Peyer's patch (tissue), 4 donors: ENCODE measurements around the gene FTO. TPM values are rescaled to one million over a fixed set of nuclear protein-coding genes. Genes with fewer than 3 reads are reported as not detected.

Experiments used
- DNase-seq, 3 donors: peaks; one replicate each; pipeline ENCODE4 v3.0.0-alpha.2; 2017 to 2019
- H3K27ac ChIP-seq, 4 donors: fragments of 200-600 bp; sonication (generic); one replicate each; pipeline ENCODE4 v1.5.1; 2016 to 2019
- H3K27me3 ChIP-seq, 2 donors: fragments of 200-600 bp; sonication (generic); one replicate each; pipeline ENCODE4 v1.5.1; 2019
- H3K36me3 ChIP-seq, 3 donors: fragments of 200-600 bp; sonication (generic); one replicate each; pipeline ENCODE4 v1.5.1; 2016 to 2019
- H3K4me1 ChIP-seq, 4 donors: fragments of 200-600 bp; sonication (generic); one replicate each; pipeline ENCODE4 v1.5.1; 2016 to 2019
- H3K4me3 ChIP-seq, 4 donors: fragments of 200-600 bp; sonication (generic); 1 replicate in 3 of 4; 2 replicates in 1 of 4; pipeline ENCODE4 v1.5.1; 2016 to 2019; ENCODE audit warnings: mild to moderate bottlenecking in 1 of 4
- H3K9me3 ChIP-seq, 4 donors: fragments of 200-600 bp; sonication (generic); one replicate each; pipeline ENCODE4 v1.5.1; 2016 to 2019; ENCODE audit warnings: mild to moderate bottlenecking in 1 of 4
- CTCF ChIP-seq, 6 experiments: fragments of 450-650 bp in 4 of 6; fragments of 200-600 bp in 2 of 6; sonication (generic) in 1 of 6; IDR thresholded peaks; one replicate each; pipeline ENCODE4 v1.5.1; 2017 to 2019; ENCODE audit warnings: antibody characterized with exemption in 6 of 6, mild to moderate bottlenecking in 3 of 6, moderate library complexity in 1 of 6
- POLR2A ChIP-seq, 2 donors: fragments of 450-650 bp; IDR thresholded peaks; one replicate each; pipeline ENCODE4 v1.5.1; 2017; ENCODE audit warnings: antibody characterized with exemption in 2 of 2, mild to moderate bottlenecking in 2 of 2, moderate library complexity in 2 of 2
- total RNA-seq, 4 donors: library from RNA; depleted of rRNA; stranded (reverse); fragments of >200 nt; gene quantifications; one replicate each; pipeline ENCODE4 v1.1.0, GENCODE V29; 2016

FTO gene
- total RNA-seq, 4 donors from 2014 or later: 37.0 to 95.7 (median 45.1) TPM

DNA sequence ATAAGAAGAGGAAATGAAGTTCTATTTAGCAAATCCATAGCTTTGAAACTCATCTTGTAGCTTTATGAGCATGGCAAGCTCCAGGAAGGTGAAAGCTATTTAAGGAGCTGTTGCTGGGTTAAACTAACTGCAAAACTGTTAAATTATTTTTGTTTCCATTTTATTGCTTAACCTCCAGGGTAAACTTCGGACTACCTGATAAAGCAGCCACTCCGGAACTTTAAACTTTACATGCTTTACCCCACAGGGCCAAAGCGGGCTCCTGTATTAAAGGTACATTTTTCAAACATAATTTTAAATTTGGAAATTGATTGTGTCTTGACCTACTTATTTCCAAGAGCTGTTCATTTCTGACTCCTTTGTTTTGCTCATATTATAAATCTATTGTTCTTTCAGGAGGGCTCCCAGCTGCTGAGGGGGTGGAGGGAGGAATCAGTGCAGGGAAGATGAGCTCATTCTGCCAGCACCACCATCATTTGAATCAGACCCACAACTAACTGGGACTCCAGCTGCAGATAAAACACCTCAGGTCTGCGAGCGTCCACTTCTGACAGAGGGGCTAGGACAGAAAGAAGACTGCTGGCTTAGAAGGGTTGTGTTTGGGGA is 424.8 kb downstream of the FTO start:
- TF ChIP-seq POLR2A (IDR thresholded peaks at IDR 0.05): no peak
- TF ChIP-seq CTCF (IDR thresholded peaks at IDR 0.05): no peak
- H3K36me3 ChIP-seq: no peaks in the 10 kb centered on the region
- H3K27me3 ChIP-seq: no peaks in the 10 kb centered on the region
- no peak for DNase-seq
- H3K4me3 ChIP-seq: no peak overlapping the region
- no peaks in the 10 kb centered on the region for H3K9me3 ChIP-seq
- no peak overlapping the region for H3K27ac ChIP-seq
- H3K4me1 ChIP-seq: no peaks in the 10 kb centered on the region

GRCh38 chr16:54129810-54130209 is 425.9 kb downstream of the FTO start:
- TF ChIP-seq POLR2A (IDR thresholded peaks at IDR 0.05): no peak
- no peak for TF ChIP-seq CTCF (IDR thresholded peaks at IDR 0.05)
- no peaks in the 10 kb centered on the region for H3K4me1 ChIP-seq
- H3K27me3 ChIP-seq: no peaks in the 10 kb centered on the region

GRCh38 chr16:54135361-54136275 is 431.7 kb downstream of the FTO start:
- H3K4me1 ChIP-seq: no peaks in the 10 kb centered on the region
- H3K27me3 ChIP-seq: no peaks in the 10 kb centered on the region
- H3K27ac ChIP-seq: no peak overlapping the region
- no peak for TF ChIP-seq CTCF (IDR thresholded peaks at IDR 0.05)
- no peak for TF ChIP-seq POLR2A (IDR thresholded peaks at IDR 0.05)
- DNase-seq: no peak
- H3K4me3 ChIP-seq: no peak overlapping the region
- H3K36me3 ChIP-seq: no peaks in the 10 kb centered on the region
- peaks cover 0 to 5% (median 0%) of the 10 kb centered on the region in 4 donors for H3K9me3 ChIP-seq

More at GRCh38 chr16:54129810-54130209, 425.9 kb downstream of the FTO start:
- DNase-seq: no peak
- H3K27ac ChIP-seq: no peak overlapping the region
- no peaks in the 10 kb centered on the region for H3K36me3 ChIP-seq
- H3K4me3 ChIP-seq: no peak overlapping the region
- H3K9me3 ChIP-seq: no peaks in the 10 kb centered on the region

DNA sequence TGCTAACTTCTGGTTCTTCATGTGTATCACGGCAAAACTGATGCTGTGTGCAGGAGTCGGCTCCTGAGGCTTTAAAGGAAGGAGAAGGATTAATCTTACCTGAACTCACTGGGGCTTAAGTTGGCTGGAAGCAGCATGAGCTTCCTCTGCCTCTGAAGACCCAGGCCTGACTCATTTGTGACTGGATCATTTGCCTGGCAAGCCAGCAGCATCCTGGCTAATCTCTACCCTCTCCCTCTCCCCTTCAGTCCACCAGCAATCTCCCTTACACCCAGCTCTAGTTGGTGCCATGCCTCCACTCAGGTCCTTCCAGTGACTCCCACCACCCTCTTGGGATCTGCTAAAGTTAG is 432.3 kb downstream of the FTO start:
- H3K36me3 ChIP-seq: no peaks in the 10 kb centered on the region
- H3K4me1 ChIP-seq: no peaks in the 10 kb centered on the region
- no peak overlapping the region for H3K4me3 ChIP-seq
- peaks cover 0 to 5% (median 0%) of the 10 kb centered on the region in 4 donors for H3K9me3 ChIP-seq
- H3K27me3 ChIP-seq: no peaks in the 10 kb centered on the region
- H3K27ac ChIP-seq: no peak overlapping the region
- TF ChIP-seq POLR2A (IDR thresholded peaks at IDR 0.05) (no peak), CTCF (IDR thresholded peaks at IDR 0.05) (no peak)
- no peak for DNase-seq

DNA sequence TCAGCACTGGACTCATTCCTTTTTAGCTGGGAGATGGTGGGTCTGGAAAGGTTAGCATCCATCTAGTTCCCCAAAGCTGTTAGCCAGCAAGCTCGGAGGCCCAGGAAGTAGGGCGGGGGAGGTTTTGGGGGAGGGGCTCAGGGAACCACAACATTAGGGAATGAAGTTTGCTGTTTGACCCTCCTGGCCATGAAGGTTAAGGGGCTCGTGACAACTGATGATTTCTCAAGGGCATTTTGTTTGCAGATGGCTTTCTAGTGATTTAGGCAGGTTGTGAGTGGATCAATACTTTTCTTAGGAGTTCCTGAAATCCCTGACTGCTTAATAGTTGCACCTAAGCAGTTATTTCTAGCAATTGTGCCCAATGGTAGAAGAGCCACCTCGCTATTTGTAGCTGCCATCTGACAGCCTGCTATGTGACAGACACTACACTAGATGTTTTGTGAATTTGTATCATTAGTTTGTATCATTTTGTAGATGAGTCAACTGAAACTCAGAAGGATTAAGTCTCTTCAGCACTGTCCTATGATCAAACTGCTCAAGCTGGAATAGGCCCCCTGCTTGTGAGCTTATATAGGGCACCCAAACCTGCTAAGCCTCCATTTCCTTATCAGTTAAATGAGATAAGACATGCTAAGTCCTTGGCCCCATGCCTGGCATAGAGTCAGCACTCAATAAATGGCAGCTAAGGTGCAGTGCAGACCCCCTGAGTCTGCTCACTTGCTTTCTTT is 436.3 kb downstream of the FTO start:
- Histone ChIP-seq H3K4me1 (no peaks in the 10 kb centered on the region), H3K4me3 (no peak overlapping the region), H3K36me3 (no peaks in the 10 kb centered on the region), H3K27ac (no peak overlapping the region), H3K27me3 (no peaks in the 10 kb centered on the region), H3K9me3 (peaks cover 0 to 5% (median 0%) of the 10 kb centered on the region in 4 donors)
- no peak for TF ChIP-seq CTCF (IDR thresholded peaks at IDR 0.05)
- no peak for DNase-seq
